Stimulated activated CD8-positive, alpha-beta memory T cell treated with anti-CD3 and anti-CD28 coated beads, Interleukin-7, amount 100 ng/mL, for 4 hours (primary cell): ENCODE results near the gene ROR1.
"Not testable (repeated sequence)": the region's sequence is repeated elsewhere in the genome, so short reads cannot be mapped to it uniquely, and the experiment has no call there.

Experiments
- DNase-seq, 2 donors: peaks; one replicate each; pipeline ENCODE4 v3.0.0-alpha.2; 2020; ENCODE audit warnings: low read depth in 2 of 2

The ROR1 gene

GRCh38 chr1:63758791-63759190, 15.0 kb upstream of the ROR1 start:
- no peak for DNase-seq

- DNase-seq: no peak
Observed at GRCh38 chr1:63759778-63760177, 14.0 kb upstream of the ROR1 start.

DNA sequence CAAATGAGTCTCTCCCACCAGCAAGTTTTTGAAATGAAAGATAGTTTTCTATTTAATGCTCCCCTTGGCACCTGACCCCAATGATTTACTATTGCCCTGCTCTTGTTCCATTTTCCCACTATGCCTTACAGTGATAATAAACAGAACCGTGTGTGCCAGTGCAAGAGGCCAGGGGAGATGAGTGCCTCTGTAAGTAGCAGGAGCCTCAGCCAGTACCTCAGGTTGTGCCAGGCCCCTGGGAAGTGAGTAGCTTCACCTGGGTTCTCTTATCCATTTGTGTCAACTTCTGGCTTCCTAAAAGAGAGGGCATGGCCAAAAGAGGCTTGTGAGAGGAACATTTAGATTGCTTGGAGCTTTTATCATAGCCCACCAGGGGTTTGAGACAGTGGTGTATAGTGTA, 3.4 kb upstream of the ROR1 start:
- DNase-seq: no peak

DNA sequence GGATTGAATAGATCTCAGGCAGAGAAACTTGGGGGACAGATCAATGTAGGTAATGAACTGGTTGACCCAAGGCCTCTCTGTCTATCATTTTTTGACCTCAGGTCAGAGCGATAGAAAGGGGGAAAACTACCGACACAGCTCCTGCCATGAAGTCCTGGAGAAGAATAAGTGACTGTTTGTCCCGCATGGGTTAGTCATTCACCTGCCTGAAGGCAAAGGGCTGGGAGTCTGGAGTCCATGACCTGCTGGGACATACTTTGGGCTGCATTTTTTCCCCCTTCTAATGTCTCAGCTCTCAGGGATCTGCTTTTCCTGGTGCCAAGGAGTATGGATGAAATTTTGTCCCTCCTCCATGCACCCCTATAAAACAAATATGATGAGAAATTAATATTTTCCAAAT, 1.6 kb upstream of the ROR1 start:
- DNase-seq: no peak

DNA sequence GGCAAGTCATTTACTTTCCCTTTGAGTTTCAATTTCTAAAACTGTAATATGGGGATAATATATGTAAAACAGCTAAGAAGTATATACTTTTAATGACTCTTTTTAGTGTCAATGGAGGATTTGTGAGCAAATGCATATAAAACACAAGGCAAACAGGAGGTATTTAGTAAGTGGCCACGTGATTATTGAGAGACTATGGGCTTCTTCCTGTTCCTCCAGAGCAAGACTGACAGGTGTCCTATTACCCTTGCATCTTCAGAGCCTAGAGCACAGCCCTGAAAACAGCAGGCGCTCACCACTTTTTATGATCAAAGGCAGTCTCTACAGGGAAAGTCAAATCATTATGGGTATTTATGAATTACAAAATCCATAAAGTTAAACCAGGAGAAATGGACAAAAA, 941 bp upstream of the ROR1 start:
- DNase-seq: no peak

GRCh38 chr1:63773496-63773814, 362 bp upstream of the ROR1 start:
- DNase-seq: no peak

- no peak for DNase-seq
Observed at GRCh38 chr1:63774617-63775417, 1.0 kb downstream of the ROR1 start.

GRCh38 chr1:63775418-63776127, 1.8 kb downstream of the ROR1 start:
- no peak for DNase-seq

- no peak for DNase-seq
Observed at GRCh38 chr1:63777286-63777685, 3.5 kb downstream of the ROR1 start.

GRCh38 chr1:63777965-63778880, 4.4 kb downstream of the ROR1 start:
- no peak for DNase-seq

- no peak for DNase-seq
Observed at GRCh38 chr1:63779338-63780211, 5.8 kb downstream of the ROR1 start.

DNA sequence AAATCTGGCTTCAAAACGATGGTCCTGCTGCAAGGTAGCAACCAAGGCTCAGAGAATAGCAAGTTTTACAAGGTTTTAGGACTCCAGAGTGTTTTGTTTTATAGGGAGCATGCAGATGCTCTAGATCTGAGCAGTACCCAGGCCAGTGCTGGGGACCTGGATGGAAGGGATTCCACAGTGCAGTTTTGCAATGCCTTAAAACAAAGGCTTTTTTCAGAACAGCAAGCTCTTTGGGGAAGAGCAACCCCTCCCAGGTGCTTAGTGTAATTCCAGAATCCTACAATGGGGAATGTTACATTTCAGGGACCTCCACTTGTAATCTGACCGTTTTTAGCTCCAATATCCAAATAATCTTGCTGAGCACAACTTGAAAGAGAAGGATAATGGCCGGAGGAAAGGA, 6.7 kb downstream of the ROR1 start:
- no peak for DNase-seq

- DNase-seq: no peak
Observed at GRCh38 chr1:63782982-63783381, 9.2 kb downstream of the ROR1 start.

DNA sequence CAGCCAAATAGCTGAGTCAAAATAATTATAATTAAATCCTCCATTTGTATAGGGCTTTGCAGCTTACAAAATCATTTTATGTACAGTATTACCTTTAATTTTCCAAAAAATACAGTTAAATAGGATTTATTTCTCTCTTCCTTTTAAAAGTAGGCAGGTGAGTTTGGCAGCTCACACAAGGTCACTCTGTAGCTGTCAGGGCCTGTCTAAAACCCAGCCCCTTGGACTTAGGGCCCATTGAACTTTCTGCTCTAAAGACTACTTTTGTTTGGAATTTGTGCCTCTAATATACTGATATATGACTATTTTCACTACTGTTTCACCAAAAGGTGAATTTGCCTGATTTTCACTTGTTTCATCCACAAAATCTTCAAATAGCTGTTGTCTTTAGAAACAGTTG, 10.3 kb downstream of the ROR1 start:
- DNase-seq: no peak

- no peak for DNase-seq
Observed at GRCh38 chr1:63784489-63785390, 10.9 kb downstream of the ROR1 start.

DNA sequence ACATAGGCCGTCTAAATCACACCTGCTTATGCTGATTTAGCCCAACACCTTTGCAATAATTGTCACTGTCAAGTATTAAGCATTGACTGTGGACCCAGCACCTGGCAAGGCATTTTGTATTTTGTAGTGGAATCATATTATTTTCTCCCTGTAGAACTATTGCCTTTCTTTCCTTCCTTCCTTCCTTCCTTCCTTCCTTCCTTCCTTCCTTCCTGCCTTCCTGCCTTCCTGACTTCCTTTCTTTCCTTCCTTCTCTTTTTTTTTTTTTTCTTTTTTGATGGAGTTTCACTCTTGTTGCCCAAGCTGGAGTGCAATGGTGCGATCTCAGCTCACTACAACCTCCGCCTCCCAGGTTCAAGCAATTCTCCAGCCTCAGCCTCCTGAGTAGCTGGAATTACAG, 13.5 kb downstream of the ROR1 start:
- DNase-seq: not testable (repeated sequence)

GRCh38 chr1:63787875-63788274, 14.1 kb downstream of the ROR1 start:
- no peak for DNase-seq

DNA sequence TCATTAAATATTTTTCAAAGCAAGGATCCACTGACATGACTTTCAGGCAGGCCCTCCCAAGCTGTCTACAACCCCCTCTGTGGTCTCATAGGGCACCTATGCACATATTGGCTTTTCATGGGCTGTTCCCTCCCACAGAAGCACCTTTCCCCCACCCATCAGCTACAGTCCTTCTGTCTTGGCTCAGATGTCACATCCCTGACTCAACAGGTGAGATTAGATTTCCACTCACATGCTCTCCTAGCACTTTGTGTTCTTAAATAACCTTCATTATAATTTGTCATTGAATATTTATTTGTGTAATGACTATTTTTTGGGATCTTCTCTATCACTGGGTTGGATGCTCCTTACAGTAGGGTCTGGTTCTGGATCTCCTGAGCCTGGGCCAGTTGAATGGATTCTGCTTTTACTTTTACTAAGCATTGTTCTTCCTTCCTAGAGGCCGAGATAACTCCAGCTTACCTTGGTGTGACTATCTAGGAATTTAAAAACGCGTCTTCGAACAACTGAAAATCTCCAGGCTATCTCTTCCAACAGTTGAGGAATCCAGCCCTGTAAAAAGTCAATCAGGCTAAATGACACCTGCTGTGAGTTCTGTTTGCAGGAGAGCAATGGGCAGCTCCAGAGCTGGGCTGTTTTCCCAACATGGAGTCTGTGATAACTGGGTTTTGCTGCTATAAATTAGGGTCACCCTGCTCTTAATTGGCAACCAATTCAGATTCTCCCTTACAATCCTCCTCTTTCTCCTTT, 16.2 kb downstream of the ROR1 start:
- DNase-seq: no peak

DNA sequence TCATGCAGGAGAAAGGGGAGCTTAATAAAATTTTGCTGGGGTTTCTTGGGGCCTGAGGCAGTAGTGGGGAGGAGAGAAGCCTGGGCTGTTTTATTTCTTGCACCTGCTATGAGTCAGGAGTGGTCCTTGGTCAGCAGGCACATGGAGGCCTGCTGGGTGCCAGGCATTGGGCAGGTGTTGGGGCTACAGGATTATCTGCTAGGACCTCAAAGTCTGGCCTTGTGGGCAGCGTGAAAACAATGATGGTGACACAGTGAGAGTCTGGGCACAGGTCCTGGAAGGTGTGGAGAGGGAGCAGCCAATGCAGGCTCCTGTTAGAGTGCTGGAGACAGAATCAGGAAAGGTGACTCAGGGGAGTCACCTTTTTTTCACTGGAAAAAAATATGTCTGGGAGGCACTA, 17.2 kb downstream of the ROR1 start:
- DNase-seq: no peak

DNA sequence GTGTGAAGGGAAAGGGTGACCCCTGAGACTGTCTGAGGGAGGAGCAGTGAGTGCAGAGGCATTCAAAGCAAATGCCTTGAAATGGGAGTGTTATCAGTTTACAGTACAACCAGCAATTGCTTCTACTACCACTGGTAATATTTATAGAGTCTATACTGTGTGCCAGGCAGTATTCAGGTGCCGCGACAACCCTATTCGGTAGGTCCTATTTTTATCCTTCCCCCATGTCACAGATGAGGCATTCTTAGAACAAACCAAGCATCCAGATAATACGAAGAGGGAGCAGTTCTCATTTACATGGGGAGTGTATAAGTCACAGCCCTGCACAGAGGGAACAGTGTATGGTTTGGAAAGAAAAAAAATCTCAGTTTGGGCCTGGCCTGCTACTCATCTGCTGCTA, 18.3 kb downstream of the ROR1 start:
- no peak for DNase-seq
